ENCODE data around the gene IL37. TPM values are rescaled to one million over a fixed set of nuclear protein-coding genes. Genes with fewer than 3 reads are reported as not detected.

Gene IL37
- total RNA-seq, 2 donors from 2014 or later, result not detected

DNA sequence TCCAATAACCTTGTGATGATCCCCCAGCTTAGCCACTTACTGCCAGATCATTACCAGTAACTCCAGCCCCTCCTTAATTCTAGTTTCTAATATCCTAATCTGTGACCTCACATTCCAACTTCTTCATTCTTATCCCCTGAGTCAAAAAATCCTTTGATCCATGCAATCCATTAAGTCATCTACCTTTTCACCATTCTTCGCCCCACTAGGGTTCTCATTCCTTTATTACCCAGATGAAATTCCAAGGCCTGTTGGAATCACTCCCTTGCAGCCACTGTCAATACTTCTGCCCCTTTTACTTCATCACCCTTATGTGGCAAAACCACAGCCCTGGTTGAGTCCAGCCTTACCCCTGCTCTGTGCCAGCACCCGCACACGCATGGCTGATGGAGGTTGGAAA, 46.5 kb downstream of the IL37 start:
- Mint-ChIP-seq H3K27ac (no peak overlapping the region), H3K4me3 (no peak overlapping the region), H3K36me3 (ENCODE audit: low read depth) (no peaks in the 10 kb centered on the region), H3K9me3 (no peaks in the 10 kb centered on the region), H3K4me1 (no peaks in the 10 kb centered on the region), H3K27me3 (ENCODE audit: insufficient read depth) (no peaks in the 10 kb centered on the region)
- DNase-seq, result no peak
- TF ChIP-seq, protein P1, sequence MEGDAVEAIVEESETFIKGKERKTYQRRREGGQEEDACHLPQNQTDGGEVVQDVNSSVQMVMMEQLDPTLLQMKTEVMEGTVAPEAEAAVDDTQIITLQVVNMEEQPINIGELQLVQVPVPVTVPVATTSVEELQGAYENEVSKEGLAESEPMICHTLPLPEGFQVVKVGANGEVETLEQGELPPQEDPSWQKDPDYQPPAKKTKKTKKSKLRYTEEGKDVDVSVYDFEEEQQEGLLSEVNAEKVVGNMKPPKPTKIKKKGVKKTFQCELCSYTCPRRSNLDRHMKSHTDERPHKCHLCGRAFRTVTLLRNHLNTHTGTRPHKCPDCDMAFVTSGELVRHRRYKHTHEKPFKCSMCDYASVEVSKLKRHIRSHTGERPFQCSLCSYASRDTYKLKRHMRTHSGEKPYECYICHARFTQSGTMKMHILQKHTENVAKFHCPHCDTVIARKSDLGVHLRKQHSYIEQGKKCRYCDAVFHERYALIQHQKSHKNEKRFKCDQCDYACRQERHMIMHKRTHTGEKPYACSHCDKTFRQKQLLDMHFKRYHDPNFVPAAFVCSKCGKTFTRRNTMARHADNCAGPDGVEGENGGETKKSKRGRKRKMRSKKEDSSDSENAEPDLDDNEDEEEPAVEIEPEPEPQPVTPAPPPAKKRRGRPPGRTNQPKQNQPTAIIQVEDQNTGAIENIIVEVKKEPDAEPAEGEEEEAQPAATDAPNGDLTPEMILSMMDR (conservative IDR thresholded peaks at IDR 0.05), result no peak
- peaks cover 5% of the 10 kb centered on the region for H3K27me3 ChIP-seq (ENCODE audit: control insufficient read depth, insufficient read depth, low read length, poor library complexity, severe bottlenecking)
- H3K4me1 ChIP-seq (ENCODE audit: control insufficient read depth, insufficient read depth, low read length), result no peaks in the 10 kb centered on the region
- H3K9ac ChIP-seq (ENCODE audit: extremely low read depth, low read length, poor library complexity, severe bottlenecking), result no peak overlapping the region
- H3K27ac ChIP-seq (ENCODE audit: low read depth, low read length), result no peak overlapping the region
- 99 to 100% methylated on average over 3 of the region's 3 CpGs for WGBS, 2 experiments (ENCODE audit: insufficient coverage in 1 of 2, insufficient read length in 1 of 2)
- no peaks in the 10 kb centered on the region for H3K36me3 ChIP-seq (ENCODE audit: control insufficient read depth, insufficient read depth, low read length)
- no peak overlapping the region for H3K4me3 ChIP-seq (ENCODE audit: low read length)
- no peaks in the 10 kb centered on the region for H3K9me3 ChIP-seq (ENCODE audit: control insufficient read depth, low read length)

DNA sequence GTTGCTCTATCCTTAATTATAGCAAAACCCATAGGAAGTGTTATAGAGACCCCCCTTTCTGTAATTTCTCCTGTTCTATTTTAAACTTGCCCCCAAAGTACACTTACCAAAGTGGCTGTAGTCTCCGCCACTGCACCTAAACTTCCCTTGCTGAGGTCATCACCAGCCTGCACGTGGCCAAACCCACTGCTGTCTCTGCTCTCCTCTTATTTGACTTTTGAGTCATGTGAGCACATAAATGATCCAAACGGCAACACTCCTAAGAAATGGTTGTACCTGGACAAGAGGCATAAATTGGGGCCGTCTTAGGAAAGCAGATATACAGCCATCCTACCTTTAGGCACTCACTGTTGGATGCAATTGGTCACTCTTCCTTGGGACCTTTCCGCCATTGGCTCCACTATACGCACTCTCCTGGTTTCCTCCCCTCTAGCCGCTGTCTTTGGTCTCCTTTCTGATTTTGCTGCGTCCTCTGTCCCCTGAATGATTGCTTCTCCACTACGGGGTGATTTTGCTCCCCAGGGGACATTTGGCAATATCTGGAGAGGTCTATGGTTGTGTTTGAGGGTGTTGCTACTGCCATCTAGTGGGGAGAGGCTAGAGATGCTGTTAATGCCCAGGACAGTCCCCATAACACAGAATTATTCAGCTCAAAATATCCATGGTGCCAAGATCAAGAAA, 47.6 kb downstream of the IL37 start:
- Histone ChIP-seq H3K9ac (ENCODE audit: extremely low read depth, low read length, poor library complexity, severe bottlenecking) (no peak overlapping the region), H3K4me3 (ENCODE audit: low read length) (no peak overlapping the region), H3K27ac (ENCODE audit: low read depth, low read length) (no peak overlapping the region), H3K36me3 (ENCODE audit: control insufficient read depth, insufficient read depth, low read length) (no peaks in the 10 kb centered on the region), H3K27me3 (ENCODE audit: control insufficient read depth, insufficient read depth, low read length, poor library complexity, severe bottlenecking) (peaks cover 7% of the 10 kb centered on the region), H3K9me3 (ENCODE audit: control insufficient read depth, low read length) (no peaks in the 10 kb centered on the region), H3K4me1 (ENCODE audit: control insufficient read depth, insufficient read depth, low read length) (no peaks in the 10 kb centered on the region)
- H3K4me1 Mint-ChIP-seq, result no peaks in the 10 kb centered on the region
- H3K27ac Mint-ChIP-seq, result no peak overlapping the region
- H3K27me3 Mint-ChIP-seq (ENCODE audit: insufficient read depth), result no peaks in the 10 kb centered on the region
- DNase-seq, result peak; percentile 72
- 63 to 90% methylated on average over 2 to 9 of the region's 9 CpGs for WGBS, 2 experiments (ENCODE audit: insufficient coverage in 1 of 2, insufficient read length in 1 of 2)
- no peaks in the 10 kb centered on the region for H3K9me3 Mint-ChIP-seq
- H3K36me3 Mint-ChIP-seq (ENCODE audit: low read depth), result no peaks in the 10 kb centered on the region
- TF ChIP-seq, protein P1 (conservative IDR thresholded peaks at IDR 0.05), result peak; percentile 86
- H3K4me3 Mint-ChIP-seq, result no peak overlapping the region

DNA sequence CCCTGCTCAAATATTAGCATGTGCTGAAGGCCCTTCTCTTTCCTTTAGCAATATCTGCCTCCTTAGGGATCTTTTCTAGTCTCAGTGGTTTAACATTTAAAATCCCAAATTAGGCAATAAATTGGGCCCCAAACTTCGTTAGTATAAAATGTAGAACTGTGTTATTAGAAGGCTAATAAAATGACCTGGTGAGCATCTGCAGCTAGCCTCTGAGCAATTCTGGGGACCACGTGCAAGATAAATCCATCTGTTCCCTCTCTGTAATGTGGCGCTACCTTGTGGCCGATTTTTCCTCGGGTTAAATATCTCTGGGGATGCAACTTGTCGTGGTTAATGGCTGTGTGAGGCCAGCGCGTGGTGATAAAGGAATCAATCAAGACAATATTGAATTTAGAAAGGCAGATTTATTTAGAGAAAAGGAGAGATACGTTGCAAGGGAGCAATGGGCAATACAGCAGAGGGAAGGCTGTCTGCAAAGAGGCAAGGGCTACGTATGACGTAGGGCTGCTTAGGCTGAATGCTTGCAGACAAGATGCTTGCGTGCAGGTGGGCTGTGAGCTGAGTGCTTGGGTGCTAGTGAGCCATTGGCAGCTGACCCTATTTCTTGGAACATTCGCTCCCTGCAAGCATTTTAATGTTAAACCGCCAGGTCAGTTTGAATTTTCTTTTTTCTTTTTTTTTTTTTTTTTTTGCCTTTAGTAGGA, 48.3 kb downstream of the IL37 start:
- Histone ChIP-seq H3K27me3 (ENCODE audit: control insufficient read depth, insufficient read depth, low read length, poor library complexity, severe bottlenecking) (peaks cover 13% of the 10 kb centered on the region), H3K36me3 (ENCODE audit: control insufficient read depth, insufficient read depth, low read length) (no peaks in the 10 kb centered on the region), H3K27ac (ENCODE audit: low read depth, low read length) (no peak overlapping the region), H3K4me1 (ENCODE audit: control insufficient read depth, insufficient read depth, low read length) (no peaks in the 10 kb centered on the region), H3K4me3 (ENCODE audit: low read length) (no peak overlapping the region), H3K9ac (ENCODE audit: extremely low read depth, low read length, poor library complexity, severe bottlenecking) (no peak overlapping the region), H3K9me3 (ENCODE audit: control insufficient read depth, low read length) (no peaks in the 10 kb centered on the region)
- TF ChIP-seq, protein P1 (conservative IDR thresholded peaks at IDR 0.05), result peak; percentile 65
- H3K36me3 Mint-ChIP-seq (ENCODE audit: low read depth), result no peaks in the 10 kb centered on the region
- H3K4me1 Mint-ChIP-seq, result no peaks in the 10 kb centered on the region
- no peak overlapping the region for H3K27ac Mint-ChIP-seq
- peak; percentile 74 for DNase-seq
- H3K4me3 Mint-ChIP-seq, result no peak overlapping the region
- no peaks in the 10 kb centered on the region for H3K9me3 Mint-ChIP-seq
- H3K27me3 Mint-ChIP-seq (ENCODE audit: insufficient read depth), result no peaks in the 10 kb centered on the region
- WGBS, 2 experiments (ENCODE audit: insufficient coverage in 1 of 2, insufficient read length in 1 of 2), result 81 to 84% methylated on average over 14 of the region's 14 CpGs
